GM12892 (cell line): ENCODE data around the gene KCNT1.

Experiments
- POLR2A ChIP-seq: IDR thresholded peaks from 2 replicates; pipeline ENCODE4 v1.6.1; 2011; ENCODE audit warnings: low read depth, low read length, control low read depth
- POLR2AphosphoS5 ChIP-seq: IDR thresholded peaks from 2 replicates; pipeline ENCODE4 v1.6.1; 2011; ENCODE audit warnings: low read depth, low read length, control low read depth
- TAF1 ChIP-seq: IDR thresholded peaks from 2 replicates; pipeline ENCODE4 v1.6.1; 2011; ENCODE audit warnings: low read depth, mild to moderate bottlenecking, control low read depth, low read length, borderline replicate concordance

GRCh38 chr9:135661816-135662560 lies 40.0 kb upstream of the KCNT1 start:
- TF ChIP-seq POLR2AphosphoS5 = no peak
- no peak for TF ChIP-seq POLR2A
- no peak for TF ChIP-seq TAF1
